HepG2 (cell line): Measurements from ENCODE around the gene GNAL. TPM values are rescaled to one million over a fixed set of nuclear protein-coding genes. Genes with fewer than 3 reads are reported as not detected.

ENCODE experiments used
- ATAC-seq: fragments of 200-7000 bp; cut with Tn5 transposase; 3 replicates; pipeline ENCODE4 v1.9.1; 2020; ENCODE audit warnings: mild to moderate bottlenecking, moderate library complexity
- BruUV-seq: library from RNA; stranded (reverse); fragments of 400-500 nt; replicated peaks from 2 replicates; lab custom pipeline; 2021; lab: Mats Ljungman, UMichigan
- CTCF ChIA-PET: fragments of 300-600 bp; formaldehyde crosslinking; extraction: SDS; loops from one replicate; lab custom pipeline; 2021; ENCODE audit warnings: low total read pairs, inconsistent platforms, low intra/inter-chr PET ratio; lab: Yijun Ruan, JAX
- POLR2A ChIA-PET: fragments of 350-600 bp; sonication (Branson Sonifier 250); formaldehyde crosslinking; loops from one replicate; lab custom pipeline; 2020; ENCODE audit warnings: antibody characterized with exemption, inconsistent platforms; lab: Yijun Ruan, JAX
- DNase-seq: peaks from one replicate; pipeline ENCODE4 v3.0.0-alpha.2; 2015; ENCODE audit warnings: low spot score
- FAIRE-seq: peaks from 3 replicates; lab custom pipeline; 2011; peaks lifted over from hg19 to GRCh38; lab: Jason Lieb, UNC
- H2AFZ ChIP-seq: one replicate; pipeline ENCODE4 v1.6.1; 2011; ENCODE audit warnings: low read length, inconsistent platforms
- H3K27ac ChIP-seq: fragments of 300-600 bp; 3 replicates; pipeline ENCODE4 v1.8.0; 2011; ENCODE audit warnings: mixed run types, mild to moderate bottlenecking, mixed read lengths, low read length, inconsistent platforms; ENCODE audit not compliant: insufficient read depth; ENCODE audit errors: extremely low read length
- H3K27me3 ChIP-seq, 2 experiments: fragments of 200-600 bp in 1 of 2; 2 replicates in 1 of 2; 3 replicates in 1 of 2; pipeline versions ENCODE4 v1.6.0 to v1.8.0; 2011; ENCODE audit warnings: low read length in 2 of 2, mild to moderate bottlenecking in 2 of 2, moderate library complexity in 2 of 2, inconsistent platforms in 1 of 2; ENCODE audit not compliant: insufficient read depth in 2 of 2, control insufficient read depth in 1 of 2
- H3K36me3 ChIP-seq, 2 experiments: fragments of 200-600 bp in 1 of 2; replicated peaks in 1 of 2; 2 replicates in 1 of 2; 3 replicates in 1 of 2; pipeline versions ENCODE4 v1.5.1 to v1.8.0; 2011; ENCODE audit warnings: low read length in 2 of 2, inconsistent platforms in 1 of 2; ENCODE audit not compliant: insufficient read depth in 2 of 2, control insufficient read depth in 1 of 2
- H3K4me1 ChIP-seq: 2 replicates; pipeline ENCODE4 v1.5.1; 2012; ENCODE audit warnings: low read length, inconsistent platforms; ENCODE audit not compliant: insufficient read depth
- H3K4me2 ChIP-seq: 2 replicates; pipeline ENCODE4 v1.6.0; 2011; ENCODE audit warnings: low read depth, low read length, inconsistent platforms
- H3K4me3 ChIP-seq, 3 experiments: fragments of 200-600 bp in 1 of 3; sonication (generic), shearing (Covaris generic) in 1 of 3; replicated peaks in 1 of 3; 2 replicates each; pipeline ENCODE4 v1.5.1; 2011 to 2016; ENCODE audit warnings: low read length in 3 of 3, inconsistent platforms in 2 of 3, low read depth in 2 of 3, mild to moderate bottlenecking in 2 of 3, control low read depth in 1 of 3, mixed read lengths in 1 of 3; ENCODE audit not compliant: insufficient read depth in 1 of 3
- H3K79me2 ChIP-seq: one replicate; pipeline ENCODE4 v1.6.1; 2011; ENCODE audit warnings: low read length, inconsistent platforms; ENCODE audit not compliant: insufficient read depth
- H3K9ac ChIP-seq: 2 replicates; pipeline ENCODE4 v1.6.0; 2011; ENCODE audit warnings: mild to moderate bottlenecking, low read depth, low read length, inconsistent platforms; ENCODE audit not compliant: insufficient read depth
- H3K9me3 ChIP-seq: 2 replicates; pipeline ENCODE4 v1.5.1; 2012; ENCODE audit warnings: mild to moderate bottlenecking, low read length
- H4K20me1 ChIP-seq: 2 replicates; pipeline ENCODE4 v1.6.0; 2011; ENCODE audit warnings: inconsistent platforms, mild to moderate bottlenecking, low read length, moderate library complexity; ENCODE audit not compliant: insufficient read depth
- CEBPG ChIP-seq: IDR thresholded peaks from 2 replicates; pipeline ENCODE4 v1.6.1; 2016
- CREB1 ChIP-seq, 2 experiments: fragments of 450-650 bp in 1 of 2; IDR thresholded peaks; 2 replicates each; pipeline ENCODE4 v1.6.1; 2016 to 2017; ENCODE audit warnings: control low read depth in 1 of 2, mild to moderate bottlenecking in 1 of 2, missing compliant biosample characterization in 1 of 2, missing genetic modification characterization in 1 of 2
- DZIP1 ChIP-seq: sonication (generic); formaldehyde crosslinking; IDR thresholded peaks from 2 replicates; pipeline ENCODE4 v1.5.0; 2020; ENCODE audit warnings: mild to moderate bottlenecking, missing genetic modification reagents
- HCFC1 ChIP-seq: fragments of 150-350 bp; IDR thresholded peaks from 2 replicates; pipeline ENCODE4 v1.6.1; 2014; ENCODE audit warnings: low read depth, low read length
- HOXA3 ChIP-seq: sonication (generic); formaldehyde crosslinking; IDR thresholded peaks from 2 replicates; pipeline ENCODE4 v1.5.0; 2020; ENCODE audit warnings: missing genetic modification reagents
- NFYB ChIP-seq: sonication (generic); formaldehyde crosslinking; IDR thresholded peaks from 2 replicates; pipeline ENCODE4 v1.4.0; 2020; ENCODE audit warnings: missing genetic modification reagents
- SMARCC2 ChIP-seq: fragments of 450-650 bp; IDR thresholded peaks from 2 replicates; pipeline ENCODE4 v1.6.1; 2017; ENCODE audit warnings: antibody characterized with exemption, mild to moderate bottlenecking
- ZNF143 ChIP-seq: sonication (generic); formaldehyde crosslinking; IDR thresholded peaks from 2 replicates; pipeline ENCODE4 v1.4.0; 2020; ENCODE audit warnings: missing genetic modification reagents
- WGBS: methylation state at CpG from one replicate; pipeline ENCODE4 v1.1.6; 2017; ENCODE audit warnings: low lambda C conversion rate; 5-methylcytosine and 5-hydroxymethylcytosine counted together
- in situ Hi-C: cut with HindIII; loops from 2 replicates; pipeline ENCODE4 v1.10.0; 2017; ENCODE audit warnings: low pct_unique_long_range_greater_than_20kb; ENCODE audit not compliant: extremely low pct_ligation_motif_present
- intact Hi-C: fragments of 100-400 bp; cut with micrococcal nuclease; formaldehyde crosslinking; loops from one replicate; pipeline ENCODE4 v1.10.0; 2022; ENCODE audit not compliant: unreplicated experiment
- polyA plus RNA-seq, 8 experiments: library from polyadenylated mRNA; depleted of rRNA in 3 of 8; stranded (reverse) in 7 of 8; unstranded in 1 of 8; fragments of >200 nt; fragmentation: Illumina TruSeq in 4 of 8; extraction: Trizol in 4 of 8; gene quantifications; 2 replicates each; pipeline versions ENCODE4 v1.2.1 to v1.2.3, GENCODE V29; 2011 to 2016; ENCODE audit warnings: low read depth in 4 of 8, missing spikeins in 1 of 8, mixed read lengths in 1 of 8; ENCODE audit not compliant: insufficient read depth in 1 of 8
- total RNA-seq, 5 experiments: library from RNA; depleted of rRNA; stranded (reverse); fragments of >200 nt; fragmentation: Illumina TruSeq; extraction: Trizol; gene quantifications; 2 replicates each; pipeline ENCODE4 v1.2.3, GENCODE V29; 2016; ENCODE audit warnings: low read depth in 1 of 5

GNAL gene
- total and polyA plus RNA-seq, 2 of the 13 experiments (the other 11 are each of a cell fraction or from before 2014, with no cell fraction given), result 0.87 to 1.4 TPM

- TF ChIP-seq ZNF143 (CRISPR knock-in tag) (no peak), DZIP1 (CRISPR knock-in tag) (no peak), HCFC1 (no peak), HOXA3 (CRISPR knock-in tag) (no peak), SMARCC2 (no peak), CEBPG (CRISPR knock-in tag) (no peak)
Measured at GRCh38 chr18:11674119-11674518, 14.9 kb upstream of the GNAL start (continued).

- Histone ChIP-seq H3K4me1 (no peaks in the 10 kb centered on the region), H3K79me2 (no peaks in the 10 kb centered on the region), H3K9ac (no peak overlapping the region), H3K4me2 (no peak overlapping the region), H2AFZ (no peak overlapping the region), H3K27me3 (peaks cover 0 to 22% of the 10 kb centered on the region in 2 experiments; a peak in 3 of 5 replicates), H3K4me3 (no peak overlapping the region), H3K27ac (no peak overlapping the region), H4K20me1 (no peaks in the 10 kb centered on the region), H3K36me3 (no peaks in the 10 kb centered on the region), H3K9me3 (no peaks in the 10 kb centered on the region)
- FAIRE-seq (no peak), ATAC-seq (no peak), DNase-seq (no peak)
- intact Hi-C loops, result no loop called here
- TF ChIP-seq CREB1 (IDR thresholded peaks at IDR 0.05), result peak; percentile 56
- no peak for TF ChIP-seq CREB1 (CRISPR knock-in tag; IDR thresholded peaks at IDR 0.05)
- TF ChIP-seq NFYB (CRISPR knock-in tag), result no peak
- CTCF ChIA-PET, result no interaction called here
- 15% methylated on average over 10 of the region's 10 CpGs for WGBS
- in situ Hi-C loops, result no loop called here
- BruUV-seq, result no TSS peak
- POLR2A ChIA-PET, result no interaction called here
Measured at GRCh38 chr18:11676386-11676785, 12.7 kb upstream of the GNAL start.
